ENCODE data around the gene FZR1. TPM values are rescaled to one million over a fixed set of nuclear protein-coding genes. Genes with fewer than 3 reads are reported as not detected.
A peak's percentile ranks its signal among the peaks of the same experiment; 100 is the strongest.

FZR1 gene
- total and polyA plus RNA-seq, 9 of the 15 experiments (the other 6 are each of a cell fraction or from before 2014, with no cell fraction given) = 0.18 to 48.0 (median 22.2) TPM

DNA sequence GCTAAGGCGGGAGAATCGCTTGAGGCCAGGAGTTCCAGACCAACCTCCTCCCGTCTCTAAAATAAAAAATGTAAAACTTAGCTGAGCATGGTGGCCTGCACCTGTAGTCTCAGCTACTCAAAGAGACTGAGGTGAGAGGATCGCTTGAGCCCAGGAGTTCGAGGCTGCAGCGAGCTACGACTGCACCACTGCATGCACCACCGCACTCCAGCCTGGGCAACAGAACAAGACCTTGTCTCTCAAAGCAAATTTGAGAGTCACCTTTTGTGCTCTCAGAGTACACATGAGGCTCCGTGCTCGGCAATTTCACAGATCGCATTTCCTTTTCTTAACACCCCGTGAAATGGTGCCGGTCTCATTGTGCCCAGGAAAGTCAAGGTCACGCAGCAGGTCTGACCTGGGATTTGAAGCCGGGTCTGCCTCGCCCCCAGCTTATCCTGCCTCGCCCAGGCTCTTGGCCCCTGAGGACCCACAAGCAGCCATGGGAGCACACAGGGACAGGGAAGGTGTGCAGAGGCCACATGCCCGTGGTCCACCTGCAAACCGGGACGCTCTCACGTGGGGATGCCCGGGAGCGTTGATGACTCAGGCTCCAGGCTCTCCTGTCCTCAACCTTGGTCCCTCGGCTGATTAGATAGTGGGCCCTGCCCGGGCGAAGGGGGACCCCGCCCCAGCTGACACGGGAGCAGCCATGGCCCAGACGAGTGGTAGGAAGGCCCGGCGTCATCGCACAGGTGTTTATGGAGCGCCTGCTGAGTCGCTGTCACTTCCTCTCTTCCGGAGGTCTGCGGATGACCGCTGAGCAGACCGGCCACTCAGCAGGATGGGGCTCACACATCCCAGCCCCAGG lies 24.6 kb upstream of the FZR1 start (continued):
- TF ChIP-seq, protein P1, sequence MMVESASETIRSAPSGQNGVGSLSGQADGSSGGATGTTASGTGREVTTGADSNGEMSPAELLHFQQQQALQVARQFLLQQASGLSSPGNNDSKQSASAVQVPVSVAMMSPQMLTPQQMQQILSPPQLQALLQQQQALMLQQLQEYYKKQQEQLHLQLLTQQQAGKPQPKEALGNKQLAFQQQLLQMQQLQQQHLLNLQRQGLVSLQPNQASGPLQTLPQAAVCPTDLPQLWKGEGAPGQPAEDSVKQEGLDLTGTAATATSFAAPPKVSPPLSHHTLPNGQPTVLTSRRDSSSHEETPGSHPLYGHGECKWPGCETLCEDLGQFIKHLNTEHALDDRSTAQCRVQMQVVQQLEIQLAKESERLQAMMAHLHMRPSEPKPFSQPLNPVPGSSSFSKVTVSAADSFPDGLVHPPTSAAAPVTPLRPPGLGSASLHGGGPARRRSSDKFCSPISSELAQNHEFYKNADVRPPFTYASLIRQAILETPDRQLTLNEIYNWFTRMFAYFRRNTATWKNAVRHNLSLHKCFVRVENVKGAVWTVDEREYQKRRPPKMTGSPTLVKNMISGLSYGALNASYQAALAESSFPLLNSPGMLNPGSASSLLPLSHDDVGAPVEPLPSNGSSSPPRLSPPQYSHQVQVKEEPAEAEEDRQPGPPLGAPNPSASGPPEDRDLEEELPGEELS (CRISPR knock-in tag; IDR thresholded peaks at IDR 0.05; ENCODE audit: borderline replicate concordance) = no peak
- TF ChIP-seq BMI1 (IDR thresholded peaks at IDR 0.05; ENCODE audit: low read length) = no peak
- TF ChIP-seq KLF10 (CRISPR knock-in tag; IDR thresholded peaks at IDR 0.05) = no peak
- TF ChIP-seq, protein P2, sequence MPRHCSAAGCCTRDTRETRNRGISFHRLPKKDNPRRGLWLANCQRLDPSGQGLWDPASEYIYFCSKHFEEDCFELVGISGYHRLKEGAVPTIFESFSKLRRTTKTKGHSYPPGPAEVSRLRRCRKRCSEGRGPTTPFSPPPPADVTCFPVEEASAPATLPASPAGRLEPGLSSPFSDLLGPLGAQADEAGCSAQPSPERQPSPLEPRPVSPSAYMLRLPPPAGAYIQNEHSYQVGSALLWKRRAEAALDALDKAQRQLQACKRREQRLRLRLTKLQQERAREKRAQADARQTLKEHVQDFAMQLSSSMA (CRISPR knock-in tag; IDR thresholded peaks at IDR 0.05) = no peak
- TF ChIP-seq PCBP2 (IDR thresholded peaks at IDR 0.05; ENCODE audit: low read depth, low read length, poor library complexity, severe bottlenecking) = no peak
- no peak for TF ChIP-seq PRPF4 (IDR thresholded peaks at IDR 0.05; ENCODE audit: insufficient read depth, low read depth, low read length, poor library complexity, severe bottlenecking)
- TF ChIP-seq ETV1 (tag; conservative IDR thresholded peaks at IDR 0.05; ENCODE audit: low read depth) = peak; percentile 33; the same call in 1 of the 2 replicates
- TF ChIP-seq, protein P3, sequence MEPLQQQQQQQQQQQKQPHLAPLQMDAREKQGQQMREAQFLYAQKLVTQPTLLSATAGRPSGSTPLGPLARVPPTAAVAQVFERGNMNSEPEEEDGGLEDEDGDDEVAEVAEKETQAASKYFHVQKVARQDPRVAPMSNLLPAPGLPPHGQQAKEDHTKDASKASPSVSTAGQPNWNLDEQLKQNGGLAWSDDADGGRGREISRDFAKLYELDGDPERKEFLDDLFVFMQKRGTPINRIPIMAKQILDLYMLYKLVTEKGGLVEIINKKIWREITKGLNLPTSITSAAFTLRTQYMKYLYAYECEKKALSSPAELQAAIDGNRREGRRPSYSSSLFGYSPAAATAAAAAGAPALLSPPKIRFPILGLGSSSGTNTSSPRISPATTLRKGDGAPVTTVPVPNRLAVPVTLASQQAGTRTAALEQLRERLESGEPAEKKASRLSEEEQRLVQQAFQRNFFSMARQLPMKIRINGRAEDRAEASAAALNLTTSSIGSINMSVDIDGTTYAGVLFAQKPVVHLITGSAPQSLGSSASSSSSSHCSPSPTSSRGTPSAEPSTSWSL (CRISPR knock-in tag; IDR thresholded peaks at IDR 0.05; ENCODE audit: borderline replicate concordance) = no peak
- TF ChIP-seq POLR2G (IDR thresholded peaks at IDR 0.05; ENCODE audit: low read depth, low read length) = no peak
- TF ChIP-seq, protein P4, sequence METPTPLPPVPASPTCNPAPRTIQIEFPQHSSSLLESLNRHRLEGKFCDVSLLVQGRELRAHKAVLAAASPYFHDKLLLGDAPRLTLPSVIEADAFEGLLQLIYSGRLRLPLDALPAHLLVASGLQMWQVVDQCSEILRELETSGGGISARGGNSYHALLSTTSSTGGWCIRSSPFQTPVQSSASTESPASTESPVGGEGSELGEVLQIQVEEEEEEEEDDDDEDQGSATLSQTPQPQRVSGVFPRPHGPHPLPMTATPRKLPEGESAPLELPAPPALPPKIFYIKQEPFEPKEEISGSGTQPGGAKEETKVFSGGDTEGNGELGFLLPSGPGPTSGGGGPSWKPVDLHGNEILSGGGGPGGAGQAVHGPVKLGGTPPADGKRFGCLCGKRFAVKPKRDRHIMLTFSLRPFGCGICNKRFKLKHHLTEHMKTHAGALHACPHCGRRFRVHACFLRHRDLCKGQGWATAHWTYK (CRISPR knock-in tag; IDR thresholded peaks at IDR 0.05) = no peak
- TF ChIP-seq ZNF197 (CRISPR knock-in tag; IDR thresholded peaks at IDR 0.05; ENCODE audit: low read depth) = no peak
